ENCODE measurements around the gene EGFL7. TPM values are rescaled to one million over a fixed set of nuclear protein-coding genes. Genes with fewer than 3 reads are reported as not detected.
"Not testable (repeated sequence)": the region's sequence is repeated elsewhere in the genome, so short reads cannot be mapped to it uniquely, and the experiment has no call there.

EGFL7 gene
- total RNA-seq, 1 experiment from 2014 or later = 53.1 TPM

GRCh38 chr9:136703276-136703860 is 40.7 kb downstream of the EGFL7 start:
- ChIA-PET CTCF (interaction anchor here (0.5 kb wide), 1 partner anchor 15 kb away, joined by 4 read pairs; no protein-coding TSS in a partner anchor), POLR2A (ENCODE audit: unreplicated experiment) (no interaction called here)
- no peak overlapping the region for H3K4me3 ChIP-seq
- H3K79me2 ChIP-seq (ENCODE audit: low read depth) = no peaks in the 10 kb centered on the region
- TF ChIP-seq EZH2 (IDR thresholded peaks at IDR 0.05; ENCODE audit: low read depth) (no peak), CTCF (conservative IDR thresholded peaks at IDR 0.05) (no peak)
- DNase-seq = no peak
- intact Hi-C loops (cut with micrococcal nuclease; ENCODE audit: unreplicated experiment) = no loop called here
- H3K4me1 ChIP-seq (replicated peaks; ENCODE audit: insufficient read depth) = no peaks in the 10 kb centered on the region
- no peaks in the 10 kb centered on the region for H3K27me3 ChIP-seq (ENCODE audit: insufficient read depth, low read depth)
- no peaks in the 10 kb centered on the region for H3K9me2 ChIP-seq (ENCODE audit: insufficient read depth)
- no TSS peak for BruUV-seq (replicated peaks)
- H4K20me1 ChIP-seq (ENCODE audit: insufficient read depth) = no peaks in the 10 kb centered on the region
- H3K27ac ChIP-seq = no peak overlapping the region
- no peaks in the 10 kb centered on the region for H3K9me3 ChIP-seq (ENCODE audit: insufficient read depth, low read depth)
- peaks cover 13% of the 10 kb centered on the region; the same call in 1 of the 2 replicates for H3F3A ChIP-seq (ENCODE audit: insufficient read depth, low read depth)
- H3K36me3 ChIP-seq (ENCODE audit: low read depth) = no peaks in the 10 kb centered on the region
- no peak overlapping the region for H2AFZ ChIP-seq
- H3K4me2 ChIP-seq = no peak overlapping the region

- intact Hi-C loops (cut with micrococcal nuclease; ENCODE audit: unreplicated experiment); H3K4me1 ChIP-seq (replicated peaks; ENCODE audit: insufficient read depth); H3F3A ChIP-seq (ENCODE audit: insufficient read depth, low read depth); H3K27me3 ChIP-seq (ENCODE audit: insufficient read depth, low read depth); H3K79me2 ChIP-seq (ENCODE audit: low read depth); H3K9me3 ChIP-seq (ENCODE audit: insufficient read depth, low read depth); H3K4me3 ChIP-seq; H3K4me2 ChIP-seq; H4K20me1 ChIP-seq (ENCODE audit: insufficient read depth); POLR2A ChIA-PET (ENCODE audit: unreplicated experiment); CTCF ChIA-PET; BruUV-seq (replicated peaks); H3K36me3 ChIP-seq (ENCODE audit: low read depth); H3K27ac ChIP-seq; H3K9me2 ChIP-seq (ENCODE audit: insufficient read depth); H2AFZ ChIP-seq: not testable (repeated sequence)
- peak in 1 of 2 experiments; percentile 75 for DNase-seq
Observed at GRCh38 chr9:136704741-136705140, 42.0 kb downstream of the EGFL7 start.

GRCh38 chr9:136705564-136705963 is 42.8 kb downstream of the EGFL7 start:
- no TSS peak for BruUV-seq (replicated peaks)
- no peak for TF ChIP-seq EZH2 (IDR thresholded peaks at IDR 0.05; ENCODE audit: low read depth)
- H3K4me1 ChIP-seq (replicated peaks; ENCODE audit: insufficient read depth) = no peaks in the 10 kb centered on the region
- H3K36me3 ChIP-seq (ENCODE audit: low read depth) = no peaks in the 10 kb centered on the region
- no peaks in the 10 kb centered on the region for H3K79me2 ChIP-seq (ENCODE audit: low read depth)
- H3K4me3 ChIP-seq = no peak overlapping the region
- H3F3A ChIP-seq (ENCODE audit: insufficient read depth, low read depth) = peaks cover 4% of the 10 kb centered on the region; the same call in 1 of the 2 replicates
- H3K9me2 ChIP-seq (ENCODE audit: insufficient read depth) = no peaks in the 10 kb centered on the region
- no peak overlapping the region for H2AFZ ChIP-seq
- H3K4me2 ChIP-seq = no peak overlapping the region
- POLR2A ChIA-PET (ENCODE audit: unreplicated experiment) = no interaction called here
- intact Hi-C loops (cut with micrococcal nuclease; ENCODE audit: unreplicated experiment) = no loop called here
- no peak for DNase-seq
- H3K9me3 ChIP-seq (ENCODE audit: insufficient read depth, low read depth) = no peaks in the 10 kb centered on the region
- H4K20me1 ChIP-seq (ENCODE audit: insufficient read depth) = no peaks in the 10 kb centered on the region
- CTCF ChIA-PET = no interaction called here
- H3K27me3 ChIP-seq (ENCODE audit: insufficient read depth, low read depth) = no peaks in the 10 kb centered on the region
- H3K27ac ChIP-seq = no peak overlapping the region

GRCh38 chr9:136707011-136707410 is 44.3 kb downstream of the EGFL7 start:
- Histone ChIP-seq H4K20me1 (ENCODE audit: insufficient read depth) (no peaks in the 10 kb centered on the region), H2AFZ (no peak overlapping the region), H3F3A (ENCODE audit: insufficient read depth, low read depth) (peaks cover 18% of the 10 kb centered on the region), H3K4me3 (no peak overlapping the region), H3K79me2 (ENCODE audit: low read depth) (no peaks in the 10 kb centered on the region), H3K27ac (no peak overlapping the region), H3K9me2 (ENCODE audit: insufficient read depth) (no peaks in the 10 kb centered on the region), H3K4me1 (replicated peaks; ENCODE audit: insufficient read depth) (no peaks in the 10 kb centered on the region), H3K36me3 (ENCODE audit: low read depth) (no peaks in the 10 kb centered on the region), H3K27me3 (ENCODE audit: insufficient read depth, low read depth) (no peaks in the 10 kb centered on the region), H3K9me3 (ENCODE audit: insufficient read depth, low read depth) (no peaks in the 10 kb centered on the region), H3K4me2 (no peak overlapping the region)
- no peak for TF ChIP-seq CTCF (conservative IDR thresholded peaks at IDR 0.05)
- TF ChIP-seq EZH2 (IDR thresholded peaks at IDR 0.05; ENCODE audit: low read depth) = no peak
- intact Hi-C loops (cut with micrococcal nuclease; ENCODE audit: unreplicated experiment) = no loop called here
- CTCF ChIA-PET = no interaction called here
- no peak for DNase-seq
- no TSS peak for BruUV-seq (replicated peaks)
- POLR2A ChIA-PET (ENCODE audit: unreplicated experiment) = interaction anchor here (0.6 to 0.7 kb wide), 2 partner anchors 12 to 18 kb away, joined by 3 to 12 read pairs; no protein-coding TSS in a partner anchor
